DND-41 (cell line): ENCODE measurements around the gene RAB43.

Source experiments
- ATAC-seq: fragments of 200-7000 bp; cut with Tn5 transposase; 3 replicates; pipeline ENCODE4 v1.9.1; 2021; ENCODE audit warnings: low read depth; ENCODE audit not compliant: insufficient read depth
- DNase-seq: peaks from one replicate; pipeline ENCODE4 v3.0.0-alpha.2; 2020
- H2AFZ ChIP-seq: 2 replicates; pipeline ENCODE4 v1.6.0; 2012; ENCODE audit warnings: low read depth, low read length
- H3K27ac ChIP-seq: 2 replicates; pipeline ENCODE4 v1.5.1; 2012; ENCODE audit warnings: low read length, inconsistent platforms
- H3K27me3 ChIP-seq: fragments of 200-600 bp; sonication (generic); 2 replicates; pipeline ENCODE4 v1.6.0; 2012; ENCODE audit warnings: low read length, mild to moderate bottlenecking, inconsistent platforms; ENCODE audit not compliant: insufficient read depth, poor library complexity
- H3K36me3 ChIP-seq: 2 replicates; pipeline ENCODE4 v1.5.1; 2012; ENCODE audit warnings: low read length, inconsistent platforms; ENCODE audit not compliant: insufficient read depth
- H3K4me1 ChIP-seq: 2 replicates; pipeline ENCODE4 v1.5.1; 2012; ENCODE audit warnings: mild to moderate bottlenecking, low read length; ENCODE audit not compliant: insufficient read depth
- H3K4me2 ChIP-seq: 2 replicates; pipeline ENCODE4 v1.6.0; 2012; ENCODE audit warnings: mild to moderate bottlenecking, moderate library complexity, low read length, inconsistent platforms; ENCODE audit not compliant: insufficient read depth
- H3K4me3 ChIP-seq, 2 experiments: fragments of 200-600 bp in 1 of 2; shearing (Covaris generic) in 1 of 2; 2 replicates each; pipeline ENCODE4 v1.5.1; 2012 to 2016; ENCODE audit warnings: inconsistent platforms in 2 of 2, low read length in 2 of 2, mild to moderate bottlenecking in 2 of 2, low read depth in 1 of 2, moderate library complexity in 1 of 2
- H3K79me2 ChIP-seq: 2 replicates; pipeline ENCODE4 v1.6.0; 2012; ENCODE audit warnings: low read length, inconsistent platforms; ENCODE audit not compliant: insufficient read depth
- H3K9ac ChIP-seq: 2 replicates; pipeline ENCODE4 v1.6.0; 2012; ENCODE audit warnings: low read depth, mild to moderate bottlenecking, inconsistent platforms, low read length, moderate library complexity
- H3K9me3 ChIP-seq: 2 replicates; pipeline ENCODE4 v1.5.1; 2012; ENCODE audit warnings: low read length, moderate library complexity, mild to moderate bottlenecking, inconsistent platforms; ENCODE audit not compliant: insufficient read depth, severe bottlenecking
- H4K20me1 ChIP-seq: 2 replicates; pipeline ENCODE4 v1.6.0; 2012; ENCODE audit warnings: low read length; ENCODE audit not compliant: insufficient read depth
- CTCF ChIP-seq: IDR thresholded peaks from 2 replicates; pipeline ENCODE4 v1.5.1; 2012; ENCODE audit warnings: borderline replicate concordance, low read length, moderate library complexity, mild to moderate bottlenecking; ENCODE audit not compliant: poor library complexity, severe bottlenecking; ENCODE audit errors: extremely low read depth
- EZH2 ChIP-seq: IDR thresholded peaks from 3 replicates; pipeline ENCODE4 v1.6.1; 2012; ENCODE audit warnings: borderline replicate concordance, low read depth, mild to moderate bottlenecking, moderate library complexity, low read length, inconsistent platforms; ENCODE audit not compliant: severe bottlenecking

The RAB43 gene

GRCh38 chr3:129047553-129047839 lies 74.1 kb downstream of the RAB43 start:
- Histone ChIP-seq H4K20me1 (no peaks in the 10 kb centered on the region), H3K4me1 (no peaks in the 10 kb centered on the region), H3K9me3 (peaks cover 6% of the 10 kb centered on the region), H2AFZ (no peak overlapping the region), H3K9ac (no peak overlapping the region), H3K27ac (no peak overlapping the region), H3K36me3 (no peaks in the 10 kb centered on the region), H3K79me2 (no peaks in the 10 kb centered on the region), H3K4me3 (no peak overlapping the region), H3K27me3 (no peaks in the 10 kb centered on the region), H3K4me2 (no peak overlapping the region)
- no peak for TF ChIP-seq EZH2
- no peak for TF ChIP-seq CTCF
- no peak for DNase-seq
- ATAC-seq, result no peak

- Histone ChIP-seq H3K4me1 (no peaks in the 10 kb centered on the region), H3K4me3 (no peak overlapping the region), H3K9ac (no peak overlapping the region), H3K27ac (no peak overlapping the region), H3K27me3 (no peaks in the 10 kb centered on the region), H3K36me3 (no peaks in the 10 kb centered on the region), H3K79me2 (no peaks in the 10 kb centered on the region), H4K20me1 (no peaks in the 10 kb centered on the region), H2AFZ (no peak overlapping the region), H3K9me3 (peaks cover 6% of the 10 kb centered on the region), H3K4me2 (no peak overlapping the region)
- TF ChIP-seq EZH2, result no peak
- TF ChIP-seq CTCF, result no peak
- ATAC-seq, result no peak
- no peak for DNase-seq
These were observed 74.7 kb downstream of the RAB43 start for GRCh38 chr3:129046732-129047552.

- no peak for DNase-seq
- Histone ChIP-seq H3K36me3 (no peaks in the 10 kb centered on the region), H3K4me1 (no peaks in the 10 kb centered on the region), H3K9ac (no peak overlapping the region), H3K4me3 (no peak overlapping the region), H2AFZ (no peak overlapping the region), H3K9me3 (peaks cover 6% of the 10 kb centered on the region), H3K27ac (no peak overlapping the region), H3K4me2 (no peak overlapping the region), H3K27me3 (no peaks in the 10 kb centered on the region), H4K20me1 (no peaks in the 10 kb centered on the region), H3K79me2 (no peaks in the 10 kb centered on the region)
- no peak for ATAC-seq
- TF ChIP-seq CTCF (no peak), EZH2 (no peak)
These were observed 75.4 kb downstream of the RAB43 start for GRCh38 chr3:129046037-129046731.
